ENCODE results near the gene CSNK1G2. TPM values are rescaled to one million over a fixed set of nuclear protein-coding genes. Genes with fewer than 3 reads are reported as not detected.

CSNK1G2 gene
- total and polyA plus RNA-seq, 2 donors (not counting 1 experiment from before 2014, with no cell fraction given), result 154 to 288 TPM

GRCh38 chr19:1984357-1984756, 43.4 kb downstream of the CSNK1G2 start:
- H3K9ac ChIP-seq (ENCODE audit: low read length), result no peak overlapping the region
- H3K27ac ChIP-seq (ENCODE audit: low read length in 2 of 2), result no peak overlapping the region
- no peaks in the 10 kb centered on the region for H3K27me3 Mint-ChIP-seq
- no peak overlapping the region for H3K4me3 ChIP-seq (ENCODE audit: control extremely low read depth in 1 of 5, extremely low read depth in 1 of 5, insufficient read depth in 1 of 5, low read depth in 2 of 5, low read length in 4 of 5)
- ATAC-seq (ENCODE audit: low read depth) (no peak), DNase-seq (no peak)
- no peaks in the 10 kb centered on the region for H3K9me3 ChIP-seq (ENCODE audit: control extremely low read depth in 1 of 3, control insufficient read depth in 2 of 3, insufficient read depth in 1 of 3, low read length in 2 of 3)
- H3K4me1 ChIP-seq (ENCODE audit: control insufficient read depth in 2 of 2, insufficient read depth in 2 of 2, low read length in 2 of 2), result no peaks in the 10 kb centered on the region
- H3K36me3 ChIP-seq (replicated peaks in 1 of 2; ENCODE audit: control extremely low read depth in 1 of 2, control insufficient read depth in 1 of 2, extremely low read depth in 1 of 2, insufficient read depth in 2 of 2, low read length in 1 of 2), result peaks cover 4 to 63% of the 10 kb centered on the region in 2 experiments
- no peaks in the 10 kb centered on the region for H3K4me1 Mint-ChIP-seq
- CTCF ChIA-PET, result no interaction called here
- no peaks in the 10 kb centered on the region for H3K9me3 Mint-ChIP-seq (ENCODE audit: insufficient read depth)
- no peak overlapping the region for H3K4me2 ChIP-seq (replicated peaks; ENCODE audit: low read depth, low read length, poor library complexity, severe bottlenecking)
- peaks cover 27% of the 10 kb centered on the region for H4K20me1 ChIP-seq (ENCODE audit: control insufficient read depth, insufficient read depth, low read length, poor library complexity, severe bottlenecking)
- TF ChIP-seq EZH2 (IDR thresholded peaks at IDR 0.05; ENCODE audit: borderline replicate concordance, insufficient read depth, low read depth, low read length, poor library complexity, severe bottlenecking) (no peak), CTCF (IDR thresholded peaks at IDR 0.05) (no peak)
- 100% methylated on average over 6 of the region's 10 CpGs for WGBS (ENCODE audit: insufficient coverage)
- no peak overlapping the region for H2AFZ ChIP-seq (ENCODE audit: insufficient read depth, low read depth, low read length, poor library complexity, severe bottlenecking)
- no peaks in the 10 kb centered on the region for H3K79me2 ChIP-seq (ENCODE audit: control insufficient read depth, insufficient read depth, low read length)
- H3K27ac Mint-ChIP-seq, result no peak overlapping the region
- H3K27me3 ChIP-seq (replicated peaks in 1 of 4; ENCODE audit: control extremely low read depth in 1 of 4, control insufficient read depth in 3 of 4, insufficient read depth in 4 of 4, low read length in 3 of 4), result no peaks in the 10 kb centered on the region
- no peak overlapping the region for H3K4me3 Mint-ChIP-seq
- intact Hi-C loops (cut with micrococcal nuclease), result no loop called here
- POLR2A ChIA-PET, result no interaction called here

- Mint-ChIP-seq H3K4me1 (no peaks in the 10 kb centered on the region), H3K27ac (no peak overlapping the region), H3K27me3 (no peaks in the 10 kb centered on the region), H3K9me3 (ENCODE audit: insufficient read depth) (no peaks in the 10 kb centered on the region), H3K4me3 (no peak overlapping the region)
- Histone ChIP-seq H3K36me3 (replicated peaks in 1 of 2; ENCODE audit: control extremely low read depth in 1 of 2, control insufficient read depth in 1 of 2, extremely low read depth in 1 of 2, insufficient read depth in 2 of 2, low read length in 1 of 2) (peaks cover 5 to 66% of the 10 kb centered on the region in 2 experiments), H3K9ac (ENCODE audit: low read length) (no peak overlapping the region), H3K27me3 (replicated peaks in 1 of 4; ENCODE audit: control extremely low read depth in 1 of 4, control insufficient read depth in 3 of 4, insufficient read depth in 4 of 4, low read length in 3 of 4) (no peaks in the 10 kb centered on the region), H3K79me2 (ENCODE audit: control insufficient read depth, insufficient read depth, low read length) (no peaks in the 10 kb centered on the region), H3K27ac (ENCODE audit: low read length in 2 of 2) (no peak overlapping the region), H3K4me1 (ENCODE audit: control insufficient read depth in 2 of 2, insufficient read depth in 2 of 2, low read length in 2 of 2) (no peaks in the 10 kb centered on the region), H3K4me3 (ENCODE audit: control extremely low read depth in 1 of 5, extremely low read depth in 1 of 5, insufficient read depth in 1 of 5, low read depth in 2 of 5, low read length in 4 of 5) (no peak overlapping the region), H2AFZ (ENCODE audit: insufficient read depth, low read depth, low read length, poor library complexity, severe bottlenecking) (no peak overlapping the region), H3K4me2 (replicated peaks; ENCODE audit: low read depth, low read length, poor library complexity, severe bottlenecking) (no peak overlapping the region), H4K20me1 (ENCODE audit: control insufficient read depth, insufficient read depth, low read length, poor library complexity, severe bottlenecking) (peaks cover 19% of the 10 kb centered on the region), H3K9me3 (ENCODE audit: control extremely low read depth in 1 of 3, control insufficient read depth in 2 of 3, insufficient read depth in 1 of 3, low read length in 2 of 3) (no peaks in the 10 kb centered on the region)
- intact Hi-C loops (cut with micrococcal nuclease), result no loop called here
- DNase-seq (no peak), ATAC-seq (ENCODE audit: low read depth) (no peak)
- ChIA-PET CTCF (no interaction called here), POLR2A (no interaction called here)
- 98% methylated on average over 44 of the region's 44 CpGs for WGBS (ENCODE audit: insufficient coverage)
- no peak for TF ChIP-seq EZH2 (IDR thresholded peaks at IDR 0.05; ENCODE audit: borderline replicate concordance, insufficient read depth, low read depth, low read length, poor library complexity, severe bottlenecking)
- TF ChIP-seq CTCF (IDR thresholded peaks at IDR 0.05), result no peak
Measured at GRCh38 chr19:1985588-1986356, 44.8 kb downstream of the CSNK1G2 start.
